Nephron (organoid): Measurements from ENCODE around the gene NAXD.
"Not testable (repeated sequence)": the region's sequence is repeated elsewhere in the genome, so short reads cannot be mapped to it uniquely, and the experiment has no call there.

Experiments
- H3K27ac Mint-ChIP-seq, 3 experiments: 2 replicates each; pipeline ENCODE4 v1.8.0; 2020; ENCODE audit warnings: mixed read lengths in 3 of 3, mild to moderate bottlenecking in 2 of 3, moderate library complexity in 1 of 3
- H3K27me3 Mint-ChIP-seq: 2 replicates; pipeline ENCODE4 v1.8.0; 2021; ENCODE audit warnings: low read depth, mild to moderate bottlenecking, moderate library complexity, mixed read lengths
- H3K36me3 Mint-ChIP-seq: 2 replicates; pipeline ENCODE4 v1.8.0; 2020; ENCODE audit warnings: low read depth, mixed read lengths
- H3K4me1 Mint-ChIP-seq: 2 replicates; pipeline ENCODE4 v1.8.0; 2020; ENCODE audit warnings: mixed read lengths
- H3K4me3 Mint-ChIP-seq, 3 experiments: 2 replicates each; pipeline ENCODE4 v1.8.0; 2020; ENCODE audit warnings: mild to moderate bottlenecking in 3 of 3, mixed read lengths in 3 of 3, moderate library complexity in 2 of 3
- H3K9me3 Mint-ChIP-seq: 2 replicates; pipeline ENCODE4 v1.8.0; 2020; ENCODE audit warnings: mixed read lengths
- CTCF ChIP-seq, 3 experiments: fragments of 200-600 bp; sonication (generic); IDR thresholded peaks; one replicate each; pipeline ENCODE4 v1.5.0; 2021; ENCODE audit warnings: antibody characterized with exemption in 3 of 3; ENCODE audit not compliant: unreplicated experiment in 3 of 3

NAXD gene

GRCh38 chr13:110628477-110628793 lies 13.1 kb downstream of the NAXD start:
- H3K27me3 Mint-ChIP-seq, result no peaks in the 10 kb centered on the region
- H3K27ac Mint-ChIP-seq, result peak overlapping the region in 1 of 3 experiments; percentile 18
- H3K9me3 Mint-ChIP-seq, result no peaks in the 10 kb centered on the region
- peaks cover 49% of the 10 kb centered on the region for H3K36me3 Mint-ChIP-seq
- H3K4me1 Mint-ChIP-seq, result peaks cover 28% of the 10 kb centered on the region
- no peak overlapping the region for H3K4me3 Mint-ChIP-seq
- no peak for TF ChIP-seq CTCF (IDR thresholded peaks at IDR 0.05; ENCODE audit: unreplicated experiment in 3 of 3)

DNA sequence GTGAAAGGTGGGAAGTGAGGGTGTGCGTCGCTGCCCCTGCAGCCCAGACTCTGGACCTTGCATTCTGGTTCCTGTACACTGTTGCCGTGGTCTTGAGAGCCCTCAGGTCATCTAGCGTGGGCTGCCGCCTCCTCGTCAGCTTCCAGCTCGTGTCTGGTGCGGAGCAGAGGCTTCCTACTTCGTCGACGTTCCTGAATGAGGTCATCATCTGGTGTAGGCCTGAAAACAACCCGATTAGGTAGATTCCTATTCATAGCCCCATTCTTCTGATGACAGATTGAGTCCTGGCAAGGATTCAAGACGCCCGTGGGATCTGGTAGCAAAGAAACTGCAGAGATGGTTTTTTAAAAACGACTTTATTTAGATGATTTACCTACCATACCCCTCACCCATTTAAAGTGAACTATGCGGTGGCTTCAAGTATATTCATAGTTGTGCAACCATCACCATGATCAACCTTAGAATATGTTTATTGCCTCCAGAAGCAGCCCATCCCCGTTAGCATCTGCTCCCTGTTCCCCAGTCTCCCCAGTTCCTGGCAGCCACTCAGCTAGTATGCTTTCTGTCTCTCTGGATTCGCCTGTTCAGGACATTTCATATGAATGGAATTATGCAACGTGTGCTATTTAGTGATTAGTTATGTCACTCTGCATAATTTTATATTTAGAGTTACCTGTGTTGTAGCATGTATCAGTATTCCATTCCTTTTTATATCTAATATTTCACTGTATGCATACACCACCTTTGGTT lies 13.8 kb downstream of the NAXD start:
- H3K4me1 Mint-ChIP-seq, result peaks cover 28% of the 10 kb centered on the region
- H3K27ac Mint-ChIP-seq, result no peak overlapping the region
- TF ChIP-seq CTCF (IDR thresholded peaks at IDR 0.05; ENCODE audit: unreplicated experiment in 3 of 3), result no peak
- no peaks in the 10 kb centered on the region for H3K9me3 Mint-ChIP-seq
- no peaks in the 10 kb centered on the region for H3K27me3 Mint-ChIP-seq
- peaks cover 56% of the 10 kb centered on the region for H3K36me3 Mint-ChIP-seq
- H3K4me3 Mint-ChIP-seq, result no peak overlapping the region

- H3K27me3 Mint-ChIP-seq, result no peaks in the 10 kb centered on the region
- H3K4me1 Mint-ChIP-seq, result peaks cover 28% of the 10 kb centered on the region
- no peak overlapping the region for H3K4me3 Mint-ChIP-seq
- H3K9me3 Mint-ChIP-seq, result no peaks in the 10 kb centered on the region
- peaks cover 60% of the 10 kb centered on the region for H3K36me3 Mint-ChIP-seq
- TF ChIP-seq CTCF (IDR thresholded peaks at IDR 0.05; ENCODE audit: unreplicated experiment in 3 of 3), result no peak
- no peak overlapping the region for H3K27ac Mint-ChIP-seq
Measured at GRCh38 chr13:110629735-110630134, 14.4 kb downstream of the NAXD start.

DNA sequence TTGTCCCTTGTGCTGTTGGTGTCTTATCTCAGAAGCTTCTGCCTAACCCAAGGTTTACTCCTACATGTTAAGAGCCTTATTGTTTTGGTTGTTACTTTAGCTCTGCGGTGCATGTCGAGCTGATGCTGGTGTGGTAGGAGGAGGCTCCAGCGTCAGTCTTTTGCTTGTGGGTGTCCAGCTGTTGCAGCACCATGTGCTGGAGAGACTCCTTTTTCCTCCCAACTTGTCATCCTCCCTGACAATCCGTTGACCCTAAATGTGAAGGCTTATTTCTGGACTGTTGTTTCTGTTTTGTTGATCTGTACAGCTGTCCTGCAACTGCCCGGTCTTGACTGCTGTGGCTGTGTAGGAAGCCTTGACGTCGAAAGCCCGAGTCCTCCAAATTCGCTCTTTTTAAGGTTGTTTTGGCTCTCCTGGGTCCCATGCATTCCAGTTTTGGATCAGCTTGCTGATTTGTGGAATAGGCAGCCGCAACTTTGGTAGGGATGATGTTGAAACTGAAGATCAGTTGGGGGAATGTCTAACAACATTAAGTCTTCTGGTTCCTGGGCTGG lies 15.3 kb downstream of the NAXD start:
- Mint-ChIP-seq H3K27ac (peak overlapping the region; percentile 21 to 93 (median 63)), H3K4me1 (peaks cover 25% of the 10 kb centered on the region), H3K4me3 (peak overlapping the region in 1 of 3 experiments; percentile 9), H3K9me3 (no peaks in the 10 kb centered on the region), H3K27me3 (no peaks in the 10 kb centered on the region), H3K36me3 (peaks cover 68% of the 10 kb centered on the region)
- no peak for TF ChIP-seq CTCF (IDR thresholded peaks at IDR 0.05; ENCODE audit: unreplicated experiment in 3 of 3)

GRCh38 chr13:110632255-110632654 lies 16.9 kb downstream of the NAXD start:
- peak overlapping the region in 1 of 3 experiments; percentile 39 for H3K27ac Mint-ChIP-seq
- peaks cover 74% of the 10 kb centered on the region for H3K36me3 Mint-ChIP-seq
- peaks cover 16% of the 10 kb centered on the region for H3K4me1 Mint-ChIP-seq
- H3K27me3 Mint-ChIP-seq, H3K4me3 Mint-ChIP-seq, H3K9me3 Mint-ChIP-seq: not testable (repeated sequence)

DNA sequence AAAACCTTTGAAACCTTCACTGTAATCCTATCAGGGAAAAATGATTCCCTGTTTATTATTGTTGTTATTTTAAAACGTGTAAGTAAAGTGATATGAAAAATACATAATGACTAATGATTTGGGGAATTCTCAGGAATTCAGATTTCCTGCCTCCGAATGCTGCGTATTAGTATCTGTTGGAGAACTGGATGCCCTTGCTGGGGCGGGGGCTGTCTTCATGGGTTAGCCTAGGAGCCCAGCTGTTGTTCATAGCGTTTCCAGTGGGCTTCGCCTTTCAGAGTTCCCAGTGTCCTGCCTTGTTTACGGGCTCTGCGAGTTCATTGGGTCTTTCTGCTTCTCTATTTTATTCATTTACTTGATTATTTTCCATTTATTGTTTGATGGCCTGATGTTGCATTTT lies 18.4 kb downstream of the NAXD start:
- H3K27ac Mint-ChIP-seq, result no peak overlapping the region
- no peaks in the 10 kb centered on the region for H3K27me3 Mint-ChIP-seq
- no peak overlapping the region for H3K4me3 Mint-ChIP-seq
- H3K36me3 Mint-ChIP-seq, result peaks cover 74% of the 10 kb centered on the region
- no peak for TF ChIP-seq CTCF (IDR thresholded peaks at IDR 0.05; ENCODE audit: unreplicated experiment in 3 of 3)
- no peaks in the 10 kb centered on the region for H3K9me3 Mint-ChIP-seq
- peaks cover 16% of the 10 kb centered on the region for H3K4me1 Mint-ChIP-seq
